Heart left ventricle (tissue), 16 donors: Measurements from ENCODE around the gene GRIK1. TPM values are rescaled to one million over a fixed set of nuclear protein-coding genes. Genes with fewer than 3 reads are reported as not detected.
"Not testable (repeated sequence)": the region's sequence is repeated elsewhere in the genome, so short reads cannot be mapped to it uniquely, and the experiment has no call there.

ENCODE experiments used
- ATAC-seq, 4 donors: fragments of 200-7000 bp; cut with Tn5 transposase; one replicate each; pipeline ENCODE4 v1.9.1; 2020 to 2022; ENCODE audit warnings: moderate library complexity in 4 of 4, mild to moderate bottlenecking in 3 of 4, moderate number of reproducible peaks in 1 of 4
- DNase-seq, 5 donors: peaks; one replicate each; pipeline ENCODE4 v3.0.0-alpha.2; 2020
- H3K27ac ChIP-seq, 12 donors: fragments of 200-600 bp; sonication (generic) in 4 of 12; one replicate each; pipeline versions ENCODE4 v1.5.0 to v1.8.0; 2016 to 2022; ENCODE audit warnings: mild to moderate bottlenecking in 2 of 12
- H3K27me3 ChIP-seq, 9 donors: fragments of 200-600 bp; sonication (generic) in 2 of 9; one replicate each; pipeline versions ENCODE4 v1.5.1 to v1.8.0; 2016 to 2022; ENCODE audit warnings: mild to moderate bottlenecking in 3 of 9
- H3K36me3 ChIP-seq, 9 donors: fragments of 200-600 bp; sonication (generic) in 2 of 9; one replicate each; pipeline versions ENCODE4 v1.5.0 to v1.8.0; 2018 to 2022; ENCODE audit warnings: mild to moderate bottlenecking in 2 of 9
- H3K4me1 ChIP-seq, 12 donors: fragments of 200-600 bp; sonication (generic) in 4 of 12; one replicate each; pipeline versions ENCODE4 v1.5.0 to v1.8.0; 2016 to 2022; ENCODE audit warnings: mild to moderate bottlenecking in 3 of 12
- H3K4me3 ChIP-seq, 12 donors: fragments of 200-600 bp; sonication (generic) in 4 of 12; one replicate each; pipeline versions ENCODE4 v1.5.0 to v1.8.0; 2017 to 2022; ENCODE audit warnings: mild to moderate bottlenecking in 9 of 12, moderate library complexity in 4 of 12
- H3K9me3 ChIP-seq, 12 donors: fragments of 200-600 bp; sonication (generic) in 4 of 12; one replicate each; pipeline versions ENCODE4 v1.5.0 to v1.8.0; 2016 to 2022; ENCODE audit warnings: mild to moderate bottlenecking in 1 of 12
- POLR2A ChIP-seq, 2 donors: fragments of 450-650 bp; IDR thresholded peaks; one replicate each; pipeline ENCODE4 v1.6.1; 2017; ENCODE audit warnings: antibody characterized with exemption in 2 of 2, mild to moderate bottlenecking in 2 of 2, moderate library complexity in 2 of 2
- WGBS, 4 donors: extraction: QIAGEN DNeasy Blood & Tissue Kit in 2 of 4; methylation state at CpG; one replicate each; pipeline versions ENCODE4 v1.1.5 to v1.1.7; 2013 to 2018; 5-methylcytosine and 5-hydroxymethylcytosine counted together
- intact Hi-C, 10 donors: fragments of 100-400 bp; cut with DNase I; formaldehyde crosslinking; loops; one replicate each; pipeline versions ENCODE4 v1.11.1 to v1.14.2; 2022
- polyA plus RNA-seq, 2 donors: library from polyadenylated mRNA; stranded (reverse); fragments of 200-250 nt; gene quantifications; one replicate each; pipeline ENCODE4 v1.2.3, GENCODE V29; 2013
- total RNA-seq, 9 donors: library from RNA; depleted of rRNA in 2 of 9; stranded (reverse); fragments of >200 nt in 2 of 9; fragmentation: NEBNext Ultra II Directional in 3 of 9; extraction: Animal tissue kit (Norgen Biotek cat#: 25700) in 3 of 9; gene quantifications; one replicate each; pipeline versions ENCODE4 v1.1.0 to v1.2.4, GENCODE V29; 2016 to 2023
- TF ChIP-seq, protein P1 (sequence below), 12 donors: fragments of 200-600 bp; sonication (generic) in 4 of 12; IDR thresholded peaks; one replicate each; pipeline versions ENCODE4 v1.5.0 to v1.8.0; 2018 to 2022; ENCODE audit warnings: antibody characterized with exemption in 12 of 12, mild to moderate bottlenecking in 5 of 12
- donor health status: ischemic (EF 13 %, LVEDD 7.1; RV severe dilation, severe dysfunction).
- donor health status: healthy with polysubstance abuse.
- donor health status: DM: no; HTN: yes; CAD: no.
- donor health status: DM: no; HTN: no; CAD: no.
- donor health status: ischemic (EF 25% LVEDD 6.9; RV normal size, moderate dysfunction).
- donor health status: ischemic (EF 25% LVEDD 5.7; RV mildly dilated, moderate dysfunction).
- donor health status: healthy.
- donor health status: DM: yes; HTN: yes; CAD: no.
- donor health status: ischemic (EF 35%, LVEDD 5.7; RV mildly dilated, moderate dysfunction).
- donor health status: nonischemic (EF 11% LVEDD 7.7; RV severe dilation, severe dysfunction).
- donor health status: DM: yes; HTN: yes; CAD: no.
- donor health status: PGD.
- donor health status: ischemic (EF 29% LVEDD 5.4; RV normal size, mild dysfunction).
- donor health status: nonischemic (EF 23%, LVEDD 6.1; RV moderate dilation, normal function).

Gene GRIK1
- total and polyA plus RNA-seq, 11 donors = 0.12 TPM; not detected in 10

DNA sequence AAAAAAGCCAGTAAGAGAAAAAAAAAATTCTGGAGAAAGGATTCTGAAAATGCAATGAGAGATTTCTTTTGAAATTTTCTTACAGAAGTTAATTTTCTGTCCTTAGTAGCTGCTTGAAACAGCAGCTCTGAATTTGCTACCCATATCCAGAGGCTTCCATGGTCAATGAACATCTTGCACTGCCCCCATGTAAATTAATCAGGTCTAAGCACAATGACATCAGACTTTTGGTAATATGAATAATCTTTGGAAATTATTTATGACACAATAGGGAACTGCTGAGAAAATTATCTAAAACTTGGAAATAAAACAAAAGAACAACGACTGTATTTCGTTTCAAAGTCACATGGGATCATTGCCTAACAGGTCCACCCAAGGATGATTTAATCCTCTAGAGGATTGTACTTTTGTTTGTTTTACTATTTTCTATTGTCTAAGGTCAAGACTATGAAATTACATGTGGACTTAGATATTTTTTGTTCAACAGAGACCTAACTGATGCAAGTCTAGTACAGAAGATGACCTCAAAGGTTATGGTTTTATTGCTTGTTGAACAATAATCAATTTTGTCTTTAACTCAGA lies 328.9 kb downstream of the GRIK1 start:
- Histone ChIP-seq H3K27me3 (no peaks in the 10 kb centered on the region), H3K9me3 (no peaks in the 10 kb centered on the region), H3K36me3 (no peaks in the 10 kb centered on the region), H3K27ac (no peak overlapping the region), H3K4me3 (no peak overlapping the region), H3K4me1 (no peaks in the 10 kb centered on the region)
- intact Hi-C loops = no loop called here
- DNase-seq = no peak
- TF ChIP-seq, protein P1, sequence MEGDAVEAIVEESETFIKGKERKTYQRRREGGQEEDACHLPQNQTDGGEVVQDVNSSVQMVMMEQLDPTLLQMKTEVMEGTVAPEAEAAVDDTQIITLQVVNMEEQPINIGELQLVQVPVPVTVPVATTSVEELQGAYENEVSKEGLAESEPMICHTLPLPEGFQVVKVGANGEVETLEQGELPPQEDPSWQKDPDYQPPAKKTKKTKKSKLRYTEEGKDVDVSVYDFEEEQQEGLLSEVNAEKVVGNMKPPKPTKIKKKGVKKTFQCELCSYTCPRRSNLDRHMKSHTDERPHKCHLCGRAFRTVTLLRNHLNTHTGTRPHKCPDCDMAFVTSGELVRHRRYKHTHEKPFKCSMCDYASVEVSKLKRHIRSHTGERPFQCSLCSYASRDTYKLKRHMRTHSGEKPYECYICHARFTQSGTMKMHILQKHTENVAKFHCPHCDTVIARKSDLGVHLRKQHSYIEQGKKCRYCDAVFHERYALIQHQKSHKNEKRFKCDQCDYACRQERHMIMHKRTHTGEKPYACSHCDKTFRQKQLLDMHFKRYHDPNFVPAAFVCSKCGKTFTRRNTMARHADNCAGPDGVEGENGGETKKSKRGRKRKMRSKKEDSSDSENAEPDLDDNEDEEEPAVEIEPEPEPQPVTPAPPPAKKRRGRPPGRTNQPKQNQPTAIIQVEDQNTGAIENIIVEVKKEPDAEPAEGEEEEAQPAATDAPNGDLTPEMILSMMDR (IDR thresholded peaks at IDR 0.05) = no peak
- no peak for TF ChIP-seq POLR2A (IDR thresholded peaks at IDR 0.05)
- 41 to 56% (median 42%) methylated on average over 2 of the region's 2 CpGs for WGBS, 4 donors
- ATAC-seq = no peak

GRCh38 chr21:29606613-29607012 lies 333.2 kb downstream of the GRIK1 start:
- H3K27ac ChIP-seq = no peak overlapping the region
- H3K9me3 ChIP-seq = no peaks in the 10 kb centered on the region
- intact Hi-C loops = no loop called here
- WGBS, 4 donors = 89 to 93% (median 89%) methylated on average over 3 of the region's 3 CpGs
- DNase-seq (no peak), ATAC-seq (no peak)
- H3K27me3 ChIP-seq = no peaks in the 10 kb centered on the region
- no peaks in the 10 kb centered on the region for H3K4me1 ChIP-seq
- no peaks in the 10 kb centered on the region for H3K36me3 ChIP-seq
- no peak overlapping the region for H3K4me3 ChIP-seq
- TF ChIP-seq, protein P1 (IDR thresholded peaks at IDR 0.05) = no peak
- no peak for TF ChIP-seq POLR2A (IDR thresholded peaks at IDR 0.05)

DNA sequence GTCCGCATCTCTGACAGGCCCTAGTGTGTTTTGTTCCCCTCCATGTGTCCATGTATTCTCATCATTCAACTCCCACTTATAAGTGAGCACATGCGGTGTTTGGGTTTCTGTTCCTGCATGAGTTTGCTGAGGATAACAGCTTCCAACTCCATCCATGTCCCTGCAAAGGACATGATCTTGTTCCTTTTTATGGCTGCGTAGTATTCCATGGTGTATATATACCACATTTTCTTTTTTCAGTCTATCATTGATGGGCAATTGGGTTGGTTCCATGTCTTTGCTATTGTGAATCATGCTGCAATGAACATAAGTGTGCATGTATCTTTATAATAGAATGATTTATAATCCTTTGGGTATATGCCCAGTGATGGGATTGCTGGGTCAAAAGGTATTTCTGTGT lies 334.6 kb downstream of the GRIK1 start:
- intact Hi-C loops, ATAC-seq, H3K36me3 ChIP-seq, H3K4me1 ChIP-seq, H3K27me3 ChIP-seq, DNase-seq, H3K9me3 ChIP-seq, H3K27ac ChIP-seq, H3K4me3 ChIP-seq: not testable (repeated sequence)
- WGBS, 4 donors = 66 to 95% (median 81%) methylated on average over 3 of the region's 3 CpGs

DNA sequence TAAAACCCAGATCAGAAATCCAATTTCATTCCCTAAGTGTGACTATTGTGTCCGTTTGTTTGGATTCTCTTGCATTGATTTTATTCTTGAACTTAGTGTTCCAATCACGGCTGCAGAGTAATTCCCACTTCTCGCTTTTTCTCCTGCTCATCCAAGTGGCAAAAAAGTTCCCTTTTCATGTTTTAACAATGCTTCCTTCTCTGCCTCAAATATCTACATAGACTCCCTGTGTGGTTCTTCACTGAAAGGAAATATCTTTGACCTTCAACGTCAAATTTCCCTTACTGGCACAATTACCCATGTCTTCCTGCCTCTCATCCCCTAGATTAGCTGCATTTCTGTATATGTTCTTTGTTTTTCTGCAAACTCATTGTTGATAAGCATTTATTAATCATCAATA lies 335.7 kb downstream of the GRIK1 start:
- Histone ChIP-seq H3K4me3 (no peak overlapping the region), H3K9me3 (no peaks in the 10 kb centered on the region), H3K27me3 (no peaks in the 10 kb centered on the region), H3K4me1 (no peaks in the 10 kb centered on the region), H3K36me3 (no peaks in the 10 kb centered on the region), H3K27ac (no peak overlapping the region)
- no peak for DNase-seq
- WGBS, 4 donors = 71 to 85% (median 77%) methylated on average over 4 of the region's 4 CpGs
- no peak for ATAC-seq
- intact Hi-C loops = no loop called here
- TF ChIP-seq, protein P1 (IDR thresholded peaks at IDR 0.05) = no peak
- TF ChIP-seq POLR2A (IDR thresholded peaks at IDR 0.05) = no peak

- no peaks in the 10 kb centered on the region for H3K4me1 ChIP-seq
- no peak overlapping the region for H3K4me3 ChIP-seq
- WGBS, 4 donors = 88 to 94% (median 92%) methylated on average over 4 of the region's 4 CpGs
- no peak overlapping the region for H3K27ac ChIP-seq
- H3K27me3 ChIP-seq = no peaks in the 10 kb centered on the region
- TF ChIP-seq POLR2A (IDR thresholded peaks at IDR 0.05) = no peak
- TF ChIP-seq, protein P1 (IDR thresholded peaks at IDR 0.05) = no peak
- DNase-seq (no peak), ATAC-seq (no peak)
- intact Hi-C loops = no loop called here
- no peaks in the 10 kb centered on the region for H3K9me3 ChIP-seq
- no peaks in the 10 kb centered on the region for H3K36me3 ChIP-seq
Measured at GRCh38 chr21:29601047-29601446, 338.7 kb downstream of the GRIK1 start.
